COLO829 (cell line): ENCODE results near the gene SLC25A10.

Source experiments
- DNase-seq: peaks from one replicate; pipeline ENCODE4 v3.0.0; 2012; ENCODE audit warnings: low spot score

Gene SLC25A10

DNA sequence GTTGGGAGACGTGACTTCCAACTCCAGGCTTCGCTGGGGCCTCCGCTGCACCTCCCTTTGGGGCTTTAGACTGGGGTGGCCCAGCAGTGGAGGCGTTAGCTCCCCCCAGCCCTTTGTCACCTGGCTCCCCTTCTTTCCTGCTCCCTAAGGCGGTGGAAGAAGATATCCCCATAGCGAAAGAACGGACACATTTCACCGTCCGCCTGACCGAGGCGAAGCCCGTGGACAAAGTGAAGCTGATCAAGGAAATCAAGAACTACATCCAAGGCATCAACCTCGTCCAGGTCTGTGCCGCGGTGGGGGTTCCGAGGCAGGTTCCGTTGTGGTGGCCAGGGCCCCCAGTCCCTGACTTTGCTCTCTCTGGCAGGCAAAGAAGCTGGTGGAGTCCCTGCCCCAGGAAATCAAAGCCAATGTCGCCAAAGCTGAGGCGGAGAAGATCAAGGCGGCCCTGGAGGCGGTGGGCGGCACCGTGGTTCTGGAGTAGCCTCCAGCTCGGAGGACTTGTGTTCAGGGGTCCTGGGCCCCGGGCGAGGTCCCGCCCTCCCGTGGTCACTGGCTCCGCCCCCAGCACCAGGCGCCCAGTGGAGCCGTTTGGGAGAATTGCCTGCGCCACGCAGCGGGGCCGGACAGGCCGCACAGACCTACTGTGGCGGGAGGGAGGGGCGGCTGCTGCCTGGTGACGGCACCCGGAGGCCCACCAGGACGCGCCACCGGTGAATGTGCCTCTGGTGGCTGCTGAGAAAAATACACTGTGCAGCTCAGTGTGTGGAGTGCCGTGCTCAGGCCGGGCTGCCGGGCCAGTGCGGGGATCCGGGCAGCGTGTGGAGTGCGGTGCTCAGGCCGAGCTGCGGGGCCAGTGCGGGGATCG, 5.1 kb upstream of the SLC25A10 start:
- DNase-seq, result no peak

DNA sequence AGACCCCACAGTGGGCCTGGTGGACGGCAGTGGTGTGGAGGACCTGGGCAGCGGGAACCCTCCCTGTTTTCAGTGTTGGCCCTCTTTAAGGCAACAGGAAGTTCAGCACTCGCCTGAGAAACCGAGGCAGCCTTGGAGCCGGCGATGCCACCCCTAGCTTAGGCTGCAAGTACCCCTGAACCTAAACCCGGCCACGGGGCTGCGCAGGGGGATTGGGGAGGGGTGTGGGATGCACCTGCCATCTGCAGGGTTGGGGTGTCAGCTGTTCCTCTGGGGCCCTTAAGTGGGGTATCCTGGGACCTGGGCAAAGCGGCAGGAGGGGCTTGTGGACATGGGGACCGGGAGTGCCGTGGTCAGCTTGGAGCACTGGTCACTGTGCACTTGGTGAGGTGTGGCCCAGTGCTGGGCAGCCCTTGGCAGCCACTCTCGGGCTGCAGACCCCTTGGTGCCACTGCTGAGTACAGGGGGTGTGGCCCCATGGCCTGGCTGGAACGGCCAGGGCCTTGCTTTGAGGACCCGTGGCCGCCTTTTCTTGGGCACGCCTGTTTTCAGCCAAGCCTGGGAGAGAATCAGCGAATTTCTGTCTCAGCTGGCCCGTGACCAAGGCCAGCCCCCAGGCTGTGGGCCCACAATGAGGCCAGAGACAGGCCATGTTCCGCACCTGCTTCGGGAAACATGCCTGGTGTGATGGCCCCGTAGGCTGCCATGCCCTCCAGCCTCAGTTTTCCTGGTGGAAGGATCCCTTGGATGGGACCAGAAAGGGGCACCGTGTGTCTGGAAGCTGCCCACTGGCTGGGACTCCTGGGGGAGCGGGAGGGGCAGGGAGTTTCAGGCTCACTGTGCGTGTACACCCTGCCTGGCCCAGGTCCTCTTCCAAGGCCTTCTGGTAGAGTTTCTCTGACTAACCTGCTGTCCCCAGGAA, 4.1 kb upstream of the SLC25A10 start:
- no peak for DNase-seq

DNA sequence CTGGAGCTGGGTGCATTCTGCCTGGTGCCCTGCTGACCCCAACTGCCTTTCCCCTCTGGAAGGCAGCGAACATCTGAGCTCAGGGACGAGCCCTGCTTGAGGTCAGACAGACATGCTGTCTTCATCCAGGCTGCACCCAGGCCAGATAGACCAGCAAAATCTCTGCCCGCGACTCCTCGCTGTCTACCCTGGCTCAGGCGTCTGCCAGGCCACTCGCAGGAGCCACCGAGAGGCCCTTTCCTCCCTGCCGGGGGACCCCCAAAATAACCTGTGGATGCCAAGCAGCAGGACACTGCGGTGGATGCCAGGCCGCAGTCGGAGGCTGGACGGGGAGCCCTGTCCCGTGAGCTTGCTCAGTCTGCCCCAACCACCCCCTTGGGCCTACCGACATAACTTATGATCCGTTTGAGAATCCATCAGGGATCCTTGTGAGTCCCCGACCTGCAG, 3.3 kb upstream of the SLC25A10 start:
- no peak for DNase-seq

DNA sequence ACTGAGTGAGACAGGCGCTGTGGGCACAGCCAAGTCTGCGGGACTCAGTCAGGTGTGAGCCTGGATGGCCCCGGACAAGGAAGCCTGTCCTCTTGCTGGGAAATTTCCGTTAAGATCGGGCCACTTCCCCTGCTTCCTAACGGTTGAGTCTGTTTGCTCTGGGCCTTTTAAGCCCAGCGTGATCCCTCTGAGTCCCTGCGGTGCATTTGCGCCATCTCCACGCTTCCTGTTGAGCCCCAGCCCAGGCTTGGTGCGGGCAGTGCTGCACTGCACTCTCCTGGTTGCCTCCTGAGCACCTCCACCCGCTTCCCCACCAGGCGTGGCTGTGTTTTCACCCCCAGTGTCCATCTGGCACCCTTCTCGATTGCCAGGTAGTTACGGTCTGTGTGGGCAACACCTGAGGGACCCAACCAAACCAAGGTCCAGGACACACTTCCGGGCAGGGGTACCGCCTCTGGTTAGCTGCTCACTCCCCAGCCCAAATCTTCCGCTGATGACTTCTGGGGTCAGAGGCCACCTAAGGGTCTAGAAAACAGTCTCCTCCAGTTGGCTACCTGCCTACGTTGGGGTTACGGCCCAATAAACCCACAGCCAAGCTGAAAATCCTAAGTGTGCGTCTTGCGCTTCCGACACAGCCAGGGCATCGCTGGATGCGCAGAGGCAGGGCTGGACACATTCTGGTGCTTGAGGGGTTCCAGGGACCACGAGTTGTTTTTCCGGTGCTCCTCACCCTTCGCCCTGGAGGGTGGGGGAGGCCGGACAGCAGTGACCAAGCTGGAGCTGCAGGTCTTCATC, 1.4 kb upstream of the SLC25A10 start:
- DNase-seq, result no peak

DNA sequence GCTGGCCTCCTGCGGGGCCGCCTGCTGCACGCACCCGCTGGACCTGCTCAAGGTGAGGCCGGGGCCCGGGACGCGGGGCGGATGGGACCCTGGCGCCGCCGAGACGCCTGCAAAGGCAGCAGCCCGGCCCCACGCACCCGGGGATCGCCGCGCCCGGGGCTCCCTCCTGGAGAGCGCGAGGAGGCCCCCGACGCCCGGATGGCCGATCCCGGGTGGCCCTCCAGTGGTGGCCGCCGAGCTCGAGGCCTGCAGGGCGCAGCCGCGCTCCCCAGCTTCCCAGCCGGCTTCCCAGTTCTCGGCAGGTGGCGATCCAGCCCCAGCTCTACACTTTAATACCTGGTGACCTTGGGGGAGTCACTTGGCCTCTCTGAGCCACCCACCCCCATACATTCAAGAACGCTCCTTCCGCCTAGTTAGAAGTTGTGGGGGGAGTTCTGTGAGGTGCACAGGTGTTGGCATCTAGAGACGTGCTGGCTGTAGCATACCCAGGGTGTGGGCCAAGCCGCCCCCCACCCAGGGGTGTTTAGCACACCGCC, 452 bp downstream of the SLC25A10 start:
- no peak for DNase-seq

DNA sequence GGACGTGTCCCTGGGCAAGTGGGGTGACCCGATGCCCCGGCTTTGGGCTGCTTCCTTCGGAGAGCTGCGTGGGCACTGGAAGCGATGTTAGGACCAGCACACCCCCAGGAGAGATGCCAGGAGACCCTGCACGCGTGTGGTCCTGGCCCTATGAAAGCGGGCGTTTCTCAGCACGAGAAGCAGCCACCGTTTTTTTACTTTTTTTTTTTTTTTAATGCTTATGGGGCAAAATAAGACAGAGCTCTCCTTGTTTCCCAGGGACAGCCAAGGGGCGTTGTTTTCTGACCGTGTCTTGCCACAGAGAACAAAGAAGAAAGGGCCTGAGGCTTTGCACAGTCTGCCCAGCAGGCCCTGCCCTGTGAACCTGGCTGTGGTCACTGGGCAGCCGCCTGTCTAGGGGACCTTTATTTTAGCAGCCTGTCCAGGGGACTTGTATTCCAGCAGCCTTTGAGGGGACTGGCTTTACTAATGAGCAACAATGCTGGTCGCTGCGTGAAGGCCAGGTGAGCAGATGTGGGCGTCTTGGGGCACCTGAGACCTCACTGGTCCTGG, 996 bp downstream of the SLC25A10 start:
- peak; percentile 95 for DNase-seq

DNA sequence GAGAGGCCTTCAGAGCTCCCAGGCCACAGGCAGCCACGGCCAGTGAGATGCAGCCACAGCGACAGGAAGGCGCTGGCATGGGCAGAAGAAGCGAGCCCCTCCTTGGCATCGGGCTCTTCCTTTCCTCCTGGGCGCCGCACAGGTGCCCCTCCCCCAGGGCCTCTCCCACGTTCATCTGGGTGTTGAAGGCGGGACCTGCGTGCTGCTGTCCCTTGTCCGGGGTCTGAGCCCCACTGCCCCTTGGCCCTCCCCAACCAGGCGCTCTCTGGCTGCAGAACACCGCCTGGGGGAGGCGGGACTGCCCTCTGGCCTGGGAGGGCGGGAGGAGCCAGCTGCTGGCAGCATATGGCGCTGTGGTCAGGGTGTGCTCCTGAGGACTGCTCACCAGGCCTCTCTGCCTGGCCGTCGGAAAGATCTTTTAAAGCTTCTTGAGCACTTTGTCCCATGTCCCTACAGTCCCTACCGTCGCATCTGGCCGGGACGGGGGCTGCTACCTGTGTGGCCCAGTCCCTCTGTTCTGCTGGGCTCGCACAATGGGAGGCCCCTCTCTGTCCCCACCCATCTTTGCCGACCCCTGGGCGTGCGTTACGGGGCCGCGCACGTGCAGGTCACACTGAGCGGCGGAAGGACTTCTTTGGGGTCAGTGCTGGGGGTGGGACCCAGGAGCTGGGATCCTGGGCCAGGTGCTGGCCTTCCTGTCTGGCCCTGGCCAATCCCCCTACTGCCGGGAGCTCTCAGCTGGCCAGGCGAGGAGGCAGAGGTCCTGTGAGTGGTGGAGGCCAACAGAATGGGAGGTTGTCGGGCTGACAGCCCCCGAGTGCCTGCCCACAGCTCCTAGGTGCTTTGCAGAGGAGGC, 1.7 kb downstream of the SLC25A10 start:
- DNase-seq, result no peak

DNA sequence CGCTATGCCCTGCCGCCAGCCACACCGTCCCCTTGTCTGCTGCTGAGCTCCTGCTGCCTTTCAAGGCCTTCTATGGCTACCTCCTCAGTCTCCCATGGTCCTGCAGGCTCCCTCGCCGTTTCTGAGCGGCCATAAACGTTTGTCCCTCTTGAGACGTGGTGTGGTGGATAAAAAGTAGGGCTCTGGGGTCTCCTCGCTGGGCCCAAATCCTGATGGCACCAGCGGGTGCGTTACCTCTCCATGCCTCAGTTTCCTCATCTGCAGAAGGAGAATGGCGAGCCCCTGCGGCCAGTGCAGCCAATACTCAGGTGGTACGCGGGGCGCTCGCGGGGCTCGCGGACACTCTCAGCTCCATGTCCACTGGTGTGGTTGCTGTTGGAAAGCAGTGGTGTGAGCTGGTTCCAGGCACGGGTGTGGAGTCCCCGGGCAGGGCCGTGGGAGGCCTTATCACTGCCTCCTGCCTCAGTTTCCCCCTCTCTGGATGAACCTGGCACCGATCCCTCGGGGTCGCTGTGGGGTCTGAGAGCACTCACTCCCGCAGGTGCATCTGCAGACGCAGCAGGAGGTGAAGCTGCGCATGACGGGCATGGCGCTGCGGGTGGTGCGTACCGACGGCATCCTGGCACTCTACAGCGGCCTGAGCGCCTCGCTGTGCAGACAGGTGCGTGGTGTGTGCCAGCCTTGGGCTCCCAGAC, 2.5 kb downstream of the SLC25A10 start:
- no peak for DNase-seq

DNA sequence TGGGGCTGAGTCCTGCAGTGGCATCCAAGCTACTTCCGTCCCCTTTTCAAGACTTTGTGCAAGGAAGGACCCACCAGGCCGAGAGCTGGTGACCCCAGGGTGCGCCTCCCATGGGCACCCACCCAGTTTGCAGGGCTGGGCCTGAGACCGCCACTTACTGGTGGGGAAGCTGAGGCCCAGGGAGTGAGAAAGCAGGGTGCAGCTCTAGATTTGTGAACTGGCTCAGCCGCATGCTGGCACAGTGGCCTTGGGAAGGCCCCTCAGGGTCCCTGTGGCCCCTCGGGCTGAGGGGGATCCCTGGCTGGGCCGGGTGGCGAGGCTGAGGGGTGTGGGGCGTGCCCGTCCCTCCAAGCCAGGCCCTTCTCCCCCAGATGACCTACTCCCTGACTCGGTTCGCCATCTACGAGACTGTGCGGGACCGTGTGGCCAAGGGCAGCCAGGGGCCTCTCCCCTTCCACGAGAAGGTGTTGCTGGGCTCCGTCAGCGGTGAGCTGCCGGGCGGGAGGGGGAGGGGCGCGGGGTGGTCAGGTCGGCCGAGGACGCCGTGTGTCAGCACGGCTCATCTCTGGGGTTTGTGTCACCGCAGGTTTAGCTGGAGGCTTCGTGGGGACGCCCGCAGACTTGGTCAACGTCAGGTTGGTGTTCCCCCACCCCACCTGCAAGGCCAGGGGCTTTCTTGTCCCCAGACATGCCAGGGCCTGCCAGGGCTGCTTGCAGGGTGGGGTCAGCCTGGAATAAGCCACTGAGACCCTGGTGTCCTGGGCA, 3.2 kb downstream of the SLC25A10 start:
- no peak for DNase-seq

DNA sequence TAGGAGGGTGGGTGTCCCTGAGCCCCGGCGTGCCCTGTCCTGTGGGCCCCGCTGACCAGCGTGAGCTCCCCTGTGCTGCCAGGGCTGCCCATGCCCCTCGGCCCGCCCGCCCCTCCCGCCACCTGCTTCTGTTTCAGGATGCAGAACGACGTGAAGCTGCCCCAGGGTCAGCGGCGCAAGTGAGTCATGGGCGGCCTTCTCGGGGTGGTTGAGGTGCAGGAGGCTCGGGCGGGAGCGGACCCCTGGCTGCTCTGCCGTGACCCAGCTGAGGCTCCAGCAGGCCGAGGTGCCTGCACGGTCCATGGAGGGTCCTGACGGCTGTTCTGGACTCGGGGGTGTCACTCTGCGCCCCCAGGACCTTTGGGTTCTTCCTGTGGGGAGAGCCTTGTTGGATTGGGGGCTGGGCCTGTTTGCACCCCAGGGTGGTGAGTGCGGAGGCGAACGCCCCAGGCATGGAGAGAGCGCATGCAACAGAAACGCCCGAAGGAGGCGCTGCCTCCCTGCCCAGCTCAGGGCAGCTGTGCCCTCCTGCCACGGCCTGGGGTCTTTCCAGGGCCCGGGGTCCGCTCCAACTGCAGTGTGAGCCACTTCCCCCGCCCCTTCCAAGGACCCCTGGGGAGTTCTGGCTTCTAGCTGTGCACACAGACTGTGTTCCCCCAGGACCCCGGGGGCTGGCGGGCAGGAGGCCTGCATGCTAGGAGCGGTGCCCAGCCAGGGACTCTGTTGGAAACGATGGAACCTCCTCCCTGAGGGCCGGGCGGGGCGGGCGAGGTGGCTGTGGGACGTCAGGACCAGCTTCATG, 4.0 kb downstream of the SLC25A10 start:
- no peak for DNase-seq

DNA sequence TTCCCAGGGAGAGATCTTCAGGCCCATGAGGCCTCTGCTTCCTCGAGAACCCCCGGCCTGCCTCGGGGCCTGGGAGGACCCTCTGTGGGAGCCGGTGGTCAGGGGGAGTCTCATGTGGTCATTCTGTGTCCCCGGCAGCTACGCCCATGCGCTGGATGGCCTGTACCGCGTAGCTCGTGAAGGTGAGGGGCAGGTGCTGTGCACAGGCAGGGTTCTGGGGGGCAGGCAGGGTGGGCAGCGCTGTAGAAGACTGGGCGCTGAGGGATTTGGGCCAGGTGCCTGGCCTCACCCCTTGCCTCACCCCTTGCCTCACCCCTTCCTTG, 4.6 kb downstream of the SLC25A10 start:
- no peak for DNase-seq

DNA sequence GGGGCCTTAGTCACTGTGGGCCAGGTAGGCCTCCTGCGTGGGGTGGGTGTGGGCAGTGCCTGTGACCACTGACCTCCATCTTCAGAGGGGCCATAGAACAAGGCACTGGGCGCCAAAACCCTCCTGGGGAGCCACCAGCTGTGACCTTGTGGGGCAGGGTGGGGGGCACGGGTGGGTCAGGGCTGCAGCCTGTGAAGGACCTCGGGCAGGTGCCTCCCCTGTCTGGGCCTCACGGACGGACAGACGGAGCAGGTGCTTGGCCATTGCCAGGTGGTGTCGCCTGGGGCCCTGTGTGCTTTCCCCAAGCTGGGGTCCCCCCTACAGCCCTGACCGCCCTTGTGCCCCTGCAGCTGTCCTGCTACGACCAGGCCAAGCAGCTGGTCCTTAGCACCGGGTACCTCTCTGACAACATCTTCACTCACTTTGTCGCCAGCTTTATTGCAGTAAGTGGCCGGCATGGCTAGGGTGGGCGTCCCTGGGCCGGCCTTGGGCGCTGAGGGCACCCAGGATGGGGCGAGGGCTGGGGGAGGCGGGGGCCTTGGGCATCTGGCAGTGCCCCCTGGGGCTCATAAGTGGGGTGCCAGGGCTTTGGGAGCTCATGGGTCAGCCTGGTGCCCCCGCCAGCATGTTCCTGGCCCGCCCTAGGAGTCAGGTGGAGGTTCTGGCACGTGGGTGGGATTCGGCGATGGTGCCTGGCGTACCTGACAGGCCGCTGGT, 5.1 kb downstream of the SLC25A10 start:
- DNase-seq, result no peak

DNA sequence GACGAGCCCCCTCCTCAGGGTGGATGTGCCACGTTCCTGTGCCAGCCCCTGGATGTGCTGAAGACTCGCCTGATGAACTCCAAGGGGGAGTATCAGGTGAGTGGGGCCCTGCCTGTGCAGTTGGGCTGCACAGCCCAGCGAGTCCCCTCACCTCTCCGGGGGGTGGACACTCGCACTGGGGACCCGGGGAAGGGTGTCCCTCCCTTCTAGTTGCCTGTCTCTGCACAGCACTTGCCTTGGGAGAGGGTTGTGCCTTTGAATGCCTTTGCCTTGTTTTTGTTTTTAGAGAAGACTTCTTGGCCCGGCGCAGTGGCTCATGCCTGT, 5.6 kb downstream of the SLC25A10 start:
- no peak for DNase-seq

DNA sequence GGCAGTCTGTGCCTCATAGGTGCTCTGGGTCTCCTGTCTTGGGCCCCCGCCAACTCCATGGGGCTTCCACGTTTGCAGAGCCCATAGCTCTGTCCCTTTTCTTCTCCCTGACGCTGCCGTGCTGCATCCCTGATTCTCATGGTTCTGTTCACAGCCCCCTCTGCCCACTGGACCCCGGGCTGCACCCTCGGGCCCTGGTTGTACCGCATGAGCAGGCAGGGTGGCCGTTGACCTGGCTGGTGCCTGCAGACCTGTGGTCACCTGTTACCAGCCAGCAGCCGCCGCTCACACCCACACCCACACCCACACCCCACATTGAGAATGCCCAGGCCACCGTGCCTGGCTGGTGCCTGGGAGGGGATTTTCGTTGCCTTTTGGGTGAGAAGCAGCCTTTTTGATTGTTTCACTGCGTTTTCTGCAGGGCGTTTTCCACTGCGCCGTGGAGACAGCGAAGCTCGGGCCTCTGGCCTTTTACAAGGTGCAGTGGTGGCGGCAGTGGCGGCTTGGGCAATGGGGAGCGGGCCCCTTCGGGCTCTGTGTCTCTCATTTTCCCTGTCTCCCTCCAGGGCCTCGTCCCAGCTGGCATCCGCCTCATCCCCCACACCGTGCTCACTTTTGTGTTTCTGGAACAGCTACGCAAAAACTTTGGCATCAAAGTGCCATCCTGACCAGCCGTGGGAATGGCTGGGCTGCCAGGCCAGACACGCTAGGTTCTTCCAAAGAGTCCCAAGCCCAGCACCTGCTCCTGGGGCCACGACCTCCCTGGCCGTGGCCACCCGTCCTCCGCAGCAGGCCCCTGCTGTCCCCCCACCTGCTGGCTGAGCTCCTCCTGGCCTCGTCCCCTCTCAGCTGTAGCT, 7.6 kb downstream of the SLC25A10 start:
- no peak for DNase-seq

DNA sequence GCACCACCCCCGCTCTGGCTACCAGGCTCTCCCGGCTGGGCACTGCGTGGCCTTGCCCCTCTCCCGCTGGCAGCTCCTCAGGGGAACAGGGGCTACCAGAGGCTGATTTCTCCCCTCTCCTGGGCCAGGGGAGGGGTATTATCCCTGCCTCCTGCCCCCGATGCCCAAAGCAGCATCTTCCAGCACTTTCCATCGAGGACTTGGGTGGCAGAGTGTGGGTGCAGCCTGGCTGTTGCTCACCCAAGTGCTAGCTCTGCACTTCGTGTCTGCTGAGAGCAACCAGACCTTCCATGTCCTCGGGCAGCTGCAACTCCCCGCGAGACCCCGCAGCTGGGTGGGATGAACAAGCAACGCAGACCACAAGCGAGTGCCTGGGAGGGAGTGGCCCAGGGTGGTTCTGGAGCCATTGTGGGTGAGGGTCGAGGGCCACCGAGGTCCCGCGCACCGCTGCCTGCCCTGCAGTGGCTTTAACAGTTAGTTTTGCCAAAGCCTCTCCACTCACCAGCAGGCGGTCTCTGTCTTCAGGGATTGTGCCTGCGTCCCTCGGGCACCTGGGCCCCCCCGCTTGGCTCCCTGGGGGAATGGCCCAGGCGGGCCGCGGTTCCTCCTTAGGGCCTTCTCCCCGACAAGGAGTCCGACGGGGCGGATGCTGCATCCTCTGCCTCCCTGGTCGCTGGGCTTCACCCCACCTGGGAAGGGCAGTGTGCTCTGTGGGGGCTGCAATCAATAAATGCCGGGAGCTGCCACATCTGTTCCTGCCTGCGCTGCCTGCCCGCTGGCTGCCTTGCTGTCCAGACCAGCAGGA, 8.4 kb downstream of the SLC25A10 start:
- no peak for DNase-seq
